Spinal cord (tissue), 10 donors: ENCODE data around the gene KANSL1. TPM values are rescaled to one million over a fixed set of nuclear protein-coding genes. Genes with fewer than 3 reads are reported as not detected.

Experiments
- DNase-seq, 6 donors: peaks; one replicate each; pipeline versions ENCODE4 v3.0.0 to v3.0.0-alpha.2; 2013 to 2015; ENCODE audit warnings: low spot score in 6 of 6, low read depth in 4 of 6
- H3K27ac ChIP-seq: one replicate; pipeline ENCODE4 v1.5.1; 2013; ENCODE audit warnings: low read depth, low read length, control low read depth
- H3K27me3 ChIP-seq: one replicate; pipeline ENCODE4 v1.6.1; 2013; ENCODE audit warnings: low read length; ENCODE audit not compliant: control insufficient read depth, insufficient read depth
- H3K36me3 ChIP-seq: one replicate; pipeline ENCODE4 v1.6.1; 2013; ENCODE audit warnings: low read length; ENCODE audit not compliant: control insufficient read depth, insufficient read depth
- H3K4me1 ChIP-seq: one replicate; pipeline ENCODE4 v1.6.1; 2013; ENCODE audit warnings: low read length; ENCODE audit not compliant: control insufficient read depth, insufficient read depth
- H3K4me3 ChIP-seq: one replicate; pipeline ENCODE4 v1.5.1; 2013; ENCODE audit warnings: low read depth, low read length, control low read depth
- H3K9me3 ChIP-seq: one replicate; pipeline ENCODE4 v1.6.1; 2013; ENCODE audit warnings: low read length; ENCODE audit not compliant: control insufficient read depth, insufficient read depth
- WGBS: methylation state at CpG from one replicate; pipeline ENCODE4 v1.1.5; 2013; ENCODE audit warnings: missing lambda C conversion rate; ENCODE audit not compliant: insufficient coverage; 5-methylcytosine and 5-hydroxymethylcytosine counted together
- polyA plus RNA-seq, 2 donors: library from polyadenylated mRNA; unstranded; fragments of 120-200 nt; gene quantifications; one replicate each; pipeline ENCODE4 v1.2.1, GENCODE V29; 2013; ENCODE audit not compliant: insufficient read length in 2 of 2
- total RNA-seq, 2 donors: library from RNA; depleted of rRNA in 1 of 2; stranded (reverse); fragments of 120-200 nt in 1 of 2; fragments of >200 nt in 1 of 2; gene quantifications; one replicate each; pipeline versions ENCODE4 v1.2.3 to v1.2.4, GENCODE V29; 2013 to 2014
- donor health status: healthy.

KANSL1 gene
- total and polyA plus RNA-seq, 4 donors = 49.4 to 117 (median 89.9) TPM

- Histone ChIP-seq H3K9me3 (peaks cover 10% of the 10 kb centered on the region), H3K4me1 (no peaks in the 10 kb centered on the region), H3K36me3 (peaks cover 4% of the 10 kb centered on the region), H3K4me3 (no peak overlapping the region), H3K27me3 (no peaks in the 10 kb centered on the region), H3K27ac (no peak overlapping the region)
- DNase-seq = no peak
These were observed 12.7 kb upstream of the KANSL1 start for GRCh38 chr17:46205975-46206374.

- Histone ChIP-seq H3K4me3 (no peak overlapping the region), H3K27ac (no peak overlapping the region), H3K9me3 (peaks cover 10% of the 10 kb centered on the region), H3K27me3 (no peaks in the 10 kb centered on the region), H3K36me3 (peaks cover 1% of the 10 kb centered on the region), H3K4me1 (no peaks in the 10 kb centered on the region)
- no CpG with 5 or more reads among the region's 2 CpGs for WGBS
- DNase-seq = no peak
These were observed 9.2 kb upstream of the KANSL1 start for GRCh38 chr17:46202424-46202823.

- peaks cover 3% of the 10 kb centered on the region for H3K36me3 ChIP-seq
- peaks cover 10% of the 10 kb centered on the region for H3K9me3 ChIP-seq
- no peak for DNase-seq
- no peaks in the 10 kb centered on the region for H3K27me3 ChIP-seq
- H3K27ac ChIP-seq = no peak overlapping the region
- WGBS = 100% methylated on average over 2 of the region's 3 CpGs
- peaks cover 3% of the 10 kb centered on the region for H3K4me1 ChIP-seq
- H3K4me3 ChIP-seq = no peak overlapping the region
These were observed 8.3 kb upstream of the KANSL1 start for GRCh38 chr17:46201491-46201890.

- Histone ChIP-seq H3K4me1 (peaks cover 3% of the 10 kb centered on the region), H3K36me3 (peaks cover 3% of the 10 kb centered on the region), H3K27ac (no peak overlapping the region), H3K27me3 (no peaks in the 10 kb centered on the region), H3K4me3 (no peak overlapping the region), H3K9me3 (no peaks in the 10 kb centered on the region)
- DNase-seq = no peak
- 100% methylated on average over 3 of the region's 7 CpGs for WGBS
These were observed 7.0 kb upstream of the KANSL1 start for GRCh38 chr17:46200197-46200596.

GRCh38 chr17:46199379-46199778, 6.2 kb upstream of the KANSL1 start:
- no peak for DNase-seq
- Histone ChIP-seq H3K27ac (no peak overlapping the region), H3K4me1 (peaks cover 3% of the 10 kb centered on the region), H3K9me3 (no peaks in the 10 kb centered on the region), H3K36me3 (peaks cover 3% of the 10 kb centered on the region), H3K4me3 (no peak overlapping the region), H3K27me3 (no peaks in the 10 kb centered on the region)

- peaks cover 7% of the 10 kb centered on the region for H3K4me1 ChIP-seq
- WGBS = no CpG with 5 or more reads among the region's 1 CpG
- peaks cover 3% of the 10 kb centered on the region for H3K36me3 ChIP-seq
- H3K27ac ChIP-seq = no peak overlapping the region
- DNase-seq = no peak
- H3K9me3 ChIP-seq = no peaks in the 10 kb centered on the region
- no peak overlapping the region for H3K4me3 ChIP-seq
- H3K27me3 ChIP-seq = no peaks in the 10 kb centered on the region
These were observed 5.0 kb upstream of the KANSL1 start for GRCh38 chr17:46198233-46198632.

GRCh38 chr17:46197530-46197929, 4.3 kb upstream of the KANSL1 start:
- peaks cover 7% of the 10 kb centered on the region for H3K4me1 ChIP-seq
- H3K27ac ChIP-seq = no peak overlapping the region
- no peak overlapping the region for H3K4me3 ChIP-seq
- DNase-seq = no peak
- 100% methylated on average over 2 of the region's 6 CpGs for WGBS
- H3K36me3 ChIP-seq = peaks cover 3% of the 10 kb centered on the region
- no peaks in the 10 kb centered on the region for H3K9me3 ChIP-seq
- H3K27me3 ChIP-seq = no peaks in the 10 kb centered on the region

- peaks cover 7% of the 10 kb centered on the region for H3K4me1 ChIP-seq
- H3K36me3 ChIP-seq = peaks cover 3% of the 10 kb centered on the region
- no peaks in the 10 kb centered on the region for H3K9me3 ChIP-seq
- H3K27me3 ChIP-seq = no peaks in the 10 kb centered on the region
- no peak overlapping the region for H3K4me3 ChIP-seq
- no peak for DNase-seq
- no CpG with 5 or more reads among the region's 2 CpGs for WGBS
- H3K27ac ChIP-seq = no peak overlapping the region
These were observed 2.9 kb upstream of the KANSL1 start for GRCh38 chr17:46195939-46196716.

- Histone ChIP-seq H3K36me3 (peaks cover 3% of the 10 kb centered on the region), H3K27ac (no peak overlapping the region), H3K4me1 (peaks cover 7% of the 10 kb centered on the region), H3K4me3 (no peak overlapping the region), H3K9me3 (no peaks in the 10 kb centered on the region), H3K27me3 (no peaks in the 10 kb centered on the region)
- no peak for DNase-seq
- WGBS = 63% methylated on average over 2 of the region's 5 CpGs
These were observed 2.1 kb upstream of the KANSL1 start for GRCh38 chr17:46195217-46195855.
